ENCODE measurements around the gene PDZK1. TPM values are rescaled to one million over a fixed set of nuclear protein-coding genes. Genes with fewer than 3 reads are reported as not detected.

PDZK1 gene
- total and polyA plus RNA-seq, 2 of the 8 experiments (the other 6 are each of a cell fraction or from before 2014, with no cell fraction given), result 0.17 TPM; not detected in 1

- TF ChIP-seq CHD7 (IDR thresholded peaks at IDR 0.05; ENCODE audit: insufficient replicate concordance, low read length) (no peak), NRF1 (IDR thresholded peaks at IDR 0.05; ENCODE audit: low read depth, low read length) (no peak), TCF12 (IDR thresholded peaks at IDR 0.05; ENCODE audit: low read depth, low read length) (0 out of 2 replicates have a peak, but pooled peaks have one; percentile 43), YY1 (IDR thresholded peaks at IDR 0.05; ENCODE audit: low read depth, low read length) (peak; percentile 49), GABPA (IDR thresholded peaks at IDR 0.05; ENCODE audit: borderline replicate concordance, insufficient read depth, low read length) (0 out of 2 replicates have a peak, but pooled peaks have one; percentile 41), GTF2F1 (IDR thresholded peaks at IDR 0.05; ENCODE audit: borderline replicate concordance, low read depth, low read length) (no peak)
These were observed 13.9 kb upstream of the PDZK1 start (continued) for GRCh38 chr1:145720878-145721671.
